ENCODE measurements around the gene DCC.

DNA sequence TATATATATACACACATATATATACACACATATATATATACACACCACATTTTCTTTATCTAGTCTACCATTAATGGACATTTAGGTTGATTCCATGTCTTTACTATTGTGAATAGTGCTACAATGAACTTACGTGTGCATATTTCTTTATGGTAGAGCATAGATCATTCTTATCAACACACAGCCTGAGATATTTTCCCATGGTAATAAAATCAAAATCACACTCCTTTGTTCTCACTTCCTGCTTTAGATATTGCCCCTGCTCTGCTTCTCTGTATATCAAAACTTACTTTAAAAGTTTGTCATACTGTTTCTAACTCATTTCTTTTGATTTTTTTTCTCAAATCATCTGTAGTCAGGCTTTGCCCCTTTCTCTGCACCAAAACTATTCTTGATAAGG, 119.9 kb downstream of the DCC start:
- TF ChIP-seq CTCF (IDR thresholded peaks at IDR 0.05) (no peak), POLR2A (IDR thresholded peaks at IDR 0.05) (no peak)
